GM21619 (cell line): ENCODE measurements around the gene SPRR1B.
"Not testable (repeated sequence)": the region's sequence is repeated elsewhere in the genome, so short reads cannot be mapped to it uniquely, and the experiment has no call there.

Experiments used
- ATAC-seq: cut with Tn5 transposase; IDR thresholded peaks from one replicate; pipeline ENCODE4 v1.9.1; 2021; ENCODE audit not compliant: unreplicated experiment

SPRR1B gene

GRCh38 chr1:153030895-153031294 is at the start of gene SPRR1B:
Gene SPRR1B, plus strand, starts transcription at chr1:153031203. Its CDS starts 1,143 bp downstream, at chr1:153032346.
- no peak for ATAC-seq

DNA sequence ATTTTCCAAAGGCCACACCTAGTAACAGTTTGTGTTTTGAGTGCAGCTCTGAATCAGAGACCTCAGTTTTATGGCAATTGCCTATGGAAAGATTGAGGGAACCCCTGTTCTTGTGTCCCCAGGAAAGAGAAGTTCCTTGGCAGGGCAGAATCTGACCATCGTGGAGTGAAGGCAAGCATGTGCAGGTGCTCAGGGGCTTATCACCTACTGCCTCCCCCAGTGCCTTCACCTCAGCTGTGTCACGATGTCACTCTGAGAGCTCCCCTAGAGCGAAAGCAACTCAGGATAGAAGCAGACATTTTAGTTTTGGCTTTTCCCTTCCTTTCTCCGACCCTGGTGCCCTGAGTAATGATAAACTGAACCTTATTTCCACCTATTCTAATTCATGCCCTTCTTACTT is 48.9 kb upstream of the SPRR1B start:
- no peak for ATAC-seq

DNA sequence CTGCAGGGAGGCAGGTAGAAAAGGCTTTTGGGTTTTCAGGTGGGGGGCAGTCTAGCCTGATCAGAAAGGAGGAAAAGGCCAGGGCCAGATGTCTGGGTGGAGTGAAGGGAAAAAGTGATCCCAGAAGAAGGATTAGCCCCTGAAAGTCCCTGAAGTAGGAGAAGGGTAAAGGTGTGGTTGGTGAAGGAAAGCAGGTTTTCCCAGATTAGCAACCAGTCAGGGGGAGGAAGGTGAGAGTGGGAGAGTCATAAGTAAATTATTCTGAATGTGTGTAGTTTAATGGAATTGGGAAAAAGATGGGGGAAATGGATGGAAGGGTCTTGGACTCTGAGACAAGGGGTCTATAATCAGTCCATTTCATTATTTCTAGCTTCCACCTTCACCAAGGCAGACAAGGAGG is 47.8 kb upstream of the SPRR1B start:
- ATAC-seq = no peak

GRCh38 chr1:152983743-152984142 is 47.3 kb upstream of the SPRR1B start, which contains the start of gene SPRR1A:
Gene SPRR1A, plus strand, starts transcription at chr1:152984081. Its CDS starts 1,150 bp downstream, at chr1:152985231.
- ATAC-seq = no peak

DNA sequence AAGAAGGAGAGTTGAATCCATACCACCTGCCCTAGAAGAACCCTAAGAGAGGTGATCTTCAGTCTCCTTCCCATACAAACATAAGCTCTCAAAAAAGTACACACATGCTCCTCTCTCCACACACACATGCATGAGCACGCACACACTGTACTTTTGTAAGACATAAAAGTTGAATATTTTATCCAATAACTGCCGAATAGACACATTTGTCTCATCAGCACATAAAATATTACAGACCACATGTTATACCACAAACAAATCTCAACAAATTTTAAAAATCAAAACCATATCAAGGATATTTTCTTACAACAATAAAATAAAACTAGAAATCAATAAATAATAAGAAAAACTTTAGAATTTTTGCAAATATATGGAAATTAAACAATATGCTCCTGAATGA is 44.4 kb upstream of the SPRR1B start:
- ATAC-seq = no peak

DNA sequence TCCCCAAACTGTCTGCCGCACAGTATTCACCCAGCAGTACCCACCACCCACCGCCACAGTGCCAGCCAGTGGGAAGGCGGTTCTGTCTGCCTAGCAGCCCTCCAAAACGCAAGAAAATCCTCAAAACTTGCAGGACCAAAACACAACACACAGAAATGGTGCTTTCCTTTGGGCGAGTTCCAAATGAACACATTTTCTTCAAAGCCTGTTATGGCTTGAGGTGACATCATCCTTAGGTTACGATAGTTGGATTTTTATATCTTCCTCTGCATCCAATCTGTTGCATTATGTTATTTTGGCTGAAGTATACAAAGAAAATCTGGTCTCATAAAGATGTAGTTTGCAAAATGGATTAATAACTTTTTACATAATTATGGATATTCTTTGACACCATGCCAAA is 37.8 kb upstream of the SPRR1B start:
- no peak for ATAC-seq

GRCh38 chr1:152995842-152996241 is 35.2 kb upstream of the SPRR1B start:
- ATAC-seq = no peak

GRCh38 chr1:152996633-152997400 is 34.2 kb upstream of the SPRR1B start:
- ATAC-seq = no peak

DNA sequence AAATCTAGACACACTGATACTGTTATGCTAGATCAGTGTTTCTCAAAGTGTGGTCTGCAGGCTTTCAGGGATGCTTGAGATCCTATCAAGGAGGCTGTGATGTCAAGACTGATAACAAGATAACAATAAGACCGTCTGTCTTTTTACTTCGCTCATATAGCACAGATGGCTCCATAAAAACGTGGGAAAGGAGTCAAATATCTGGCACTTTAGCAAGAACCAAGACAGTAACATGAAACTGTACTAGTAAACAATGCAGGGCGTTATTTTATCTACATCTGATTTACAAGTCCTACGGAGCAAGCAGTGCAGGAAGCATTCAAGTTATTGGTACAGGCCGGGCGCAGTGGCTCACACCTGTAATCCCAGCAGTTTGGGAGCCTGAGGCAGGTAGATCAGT is 33.1 kb upstream of the SPRR1B start:
- ATAC-seq = no peak

DNA sequence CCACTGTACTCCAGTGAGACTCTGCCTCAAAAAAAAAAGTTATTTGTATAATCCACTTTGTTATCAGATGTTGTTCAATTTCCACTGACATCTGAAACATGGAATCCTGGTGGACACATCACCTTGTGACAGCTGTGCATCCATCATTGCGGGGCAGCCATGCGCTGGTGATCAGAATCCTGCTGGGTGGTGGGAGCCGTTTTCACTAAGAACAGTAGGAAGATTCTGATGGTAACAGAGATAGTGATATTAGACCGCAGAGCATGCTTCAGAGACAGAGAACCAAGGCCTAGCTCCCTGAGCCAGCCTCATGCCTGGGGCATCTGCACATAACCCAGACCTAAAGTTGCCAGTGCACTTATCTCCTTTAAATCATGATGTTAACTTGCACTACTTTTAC is 32.5 kb upstream of the SPRR1B start:
- no peak for ATAC-seq

DNA sequence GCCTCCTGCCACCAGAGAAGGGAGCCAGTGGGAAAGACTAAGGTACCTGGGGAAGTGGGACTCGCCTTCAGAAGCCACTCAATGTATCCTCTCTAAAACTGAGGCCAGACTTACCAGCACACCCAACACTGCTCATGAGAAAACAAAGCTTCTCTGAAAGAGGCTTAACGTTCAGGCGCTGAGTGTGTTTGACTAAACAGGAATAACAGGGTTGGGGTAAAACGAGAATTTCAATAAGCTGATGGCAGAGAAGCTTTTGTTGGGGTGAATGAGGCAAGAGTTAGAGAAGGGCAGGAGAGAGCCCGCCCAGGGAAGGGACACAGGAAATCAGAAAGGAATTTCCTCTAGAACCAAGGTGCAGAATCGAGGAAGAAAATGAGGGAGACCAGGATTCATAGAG is 31.2 kb upstream of the SPRR1B start:
- ATAC-seq = no peak

- ATAC-seq = no peak
Measured at GRCh38 chr1:153000294-153000693, 30.7 kb upstream of the SPRR1B start.

GRCh38 chr1:153001382-153001781 is 29.6 kb upstream of the SPRR1B start, which contains the start of gene SPRR3:
Gene SPRR3, plus strand, starts transcription at chr1:153001749. Its CDS starts 1,272 bp downstream, at chr1:153003021.
- no peak for ATAC-seq

GRCh38 chr1:153011235-153011758 is 19.7 kb upstream of the SPRR1B start:
- not testable (repeated sequence) for ATAC-seq

GRCh38 chr1:153021829-153022228 is 9.2 kb upstream of the SPRR1B start:
- not testable (repeated sequence) for ATAC-seq

DNA sequence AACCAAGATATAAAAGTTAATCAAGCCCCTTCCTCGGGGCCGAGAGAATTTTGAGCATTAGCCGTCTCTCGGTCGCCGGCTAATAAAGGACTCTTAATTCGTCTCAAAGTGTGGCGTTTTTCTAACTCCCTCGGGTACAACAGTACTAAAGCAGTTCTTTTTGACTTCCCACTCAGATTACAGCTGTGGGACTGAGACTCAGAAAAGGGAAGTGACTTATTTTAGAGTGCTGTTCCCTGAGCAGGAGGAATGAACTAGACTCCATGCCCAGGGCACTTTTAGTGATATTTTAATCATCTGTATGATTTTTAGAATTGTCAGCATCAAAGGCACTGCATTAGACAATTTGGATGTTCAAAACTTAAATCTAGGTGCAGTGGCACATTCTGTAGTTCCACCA is 8.7 kb upstream of the SPRR1B start:
- ATAC-seq = not testable (repeated sequence)

GRCh38 chr1:153023109-153023508 is 7.9 kb upstream of the SPRR1B start:
- no peak for ATAC-seq

- ATAC-seq = no peak
Measured at GRCh38 chr1:153024413-153024812, 6.6 kb upstream of the SPRR1B start.

DNA sequence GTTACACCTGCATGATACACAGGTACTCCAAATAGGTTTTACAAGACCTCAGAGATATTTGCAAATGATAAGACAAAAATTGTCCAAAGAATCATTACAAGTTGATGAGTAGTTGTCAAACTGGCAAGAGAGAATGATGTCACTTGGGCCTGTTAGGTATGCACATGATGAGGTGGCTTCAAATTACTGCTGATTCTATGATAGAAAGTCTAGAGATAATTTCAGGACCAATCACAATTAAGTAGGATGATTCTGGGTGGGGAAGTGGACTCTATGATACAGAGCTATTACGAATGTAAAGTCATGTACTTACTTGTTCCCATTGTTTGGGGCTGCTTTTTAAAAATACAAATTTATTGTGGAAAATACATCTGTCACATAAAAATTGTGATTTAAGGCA is 5.2 kb upstream of the SPRR1B start:
- ATAC-seq = no peak

DNA sequence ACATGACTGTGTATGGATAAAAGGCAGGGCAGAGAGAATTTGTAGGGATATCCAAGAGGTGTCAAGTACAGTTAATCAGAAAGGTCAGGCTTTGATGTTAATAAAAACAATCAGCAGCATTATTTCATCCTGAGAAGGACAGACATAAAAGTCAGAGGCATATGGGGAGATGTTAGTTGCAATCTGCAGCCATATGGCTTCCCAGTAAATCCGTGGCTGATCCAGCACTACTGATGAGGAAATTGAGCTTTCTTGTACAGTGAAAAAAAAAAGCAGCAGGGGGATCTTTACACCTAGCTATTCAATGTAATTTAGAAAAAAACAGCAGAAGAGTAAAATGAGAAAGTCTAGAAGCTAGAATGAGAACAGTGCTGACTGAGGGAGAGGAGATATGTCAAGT is 2.2 kb upstream of the SPRR1B start:
- ATAC-seq = no peak

GRCh38 chr1:153032073-153032472 is 1.1 kb downstream of the SPRR1B start:
- no peak for ATAC-seq

DNA sequence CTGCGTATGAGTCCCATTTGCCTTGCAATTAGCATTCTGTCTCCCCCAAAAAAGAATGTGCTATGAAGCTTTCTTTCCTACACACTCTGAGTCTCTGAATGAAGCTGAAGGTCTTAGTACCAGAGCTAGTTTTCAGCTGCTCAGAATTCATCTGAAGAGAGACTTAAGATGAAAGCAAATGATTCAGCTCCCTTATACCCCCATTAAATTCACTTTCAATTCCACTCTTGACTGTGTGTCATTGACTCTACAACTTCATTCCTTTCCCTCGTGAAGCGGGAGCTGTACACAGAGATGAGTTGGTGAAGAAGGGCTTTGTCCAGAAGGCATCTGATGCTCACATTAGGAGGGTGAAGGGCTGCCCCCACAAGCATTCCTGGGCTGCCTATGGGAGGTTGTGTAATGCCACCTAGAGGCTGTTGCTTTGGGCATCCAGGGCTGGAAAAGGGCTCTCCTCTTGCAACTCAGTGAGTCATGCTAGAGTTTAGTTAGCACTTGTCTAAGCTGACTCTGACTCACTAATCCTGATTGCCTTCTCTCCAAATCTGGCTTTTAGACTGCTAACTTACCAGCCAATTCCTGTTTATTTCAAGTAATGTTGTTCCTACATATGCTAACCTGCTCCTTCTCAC is 1.8 kb downstream of the SPRR1B start:
- no peak for ATAC-seq
